Measurements from ENCODE around the gene DESI2.

DNA sequence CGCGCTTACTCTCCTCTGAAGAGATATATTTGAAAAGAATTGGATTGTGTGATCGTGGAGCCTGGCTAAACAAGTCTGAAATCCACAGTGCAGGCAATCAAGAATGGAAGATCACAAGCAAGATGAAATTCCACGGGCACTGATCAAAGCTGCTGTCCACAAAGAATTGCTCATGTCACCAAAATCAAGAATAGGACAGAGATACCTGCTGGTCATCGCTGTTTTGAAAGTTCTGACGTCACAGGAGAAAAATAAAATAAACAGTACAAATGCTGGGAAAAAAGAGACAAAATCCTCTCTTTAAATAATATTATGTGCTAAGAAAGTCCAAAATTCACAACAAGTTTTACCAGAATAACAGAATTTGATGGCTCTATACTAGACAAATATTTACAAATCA is 12.0 kb upstream of the DESI2 start:
- TF ChIP-seq ZNF629 (tag by site-specific recombination; IDR thresholded peaks at IDR 0.05) (no peak), MZF1 (tag by site-specific recombination; IDR thresholded peaks at IDR 0.05; ENCODE audit: borderline replicate concordance) (no peak), ZNF10 (tag by site-specific recombination; IDR thresholded peaks at IDR 0.05) (no peak), YY1 (tag by site-specific recombination; IDR thresholded peaks at IDR 0.05) (no peak), BCL6B (tag by site-specific recombination; IDR thresholded peaks at IDR 0.05) (no peak), TRIM28 (IDR thresholded peaks at IDR 0.05; ENCODE audit: borderline replicate concordance, low read length) (no peak), ZNF707 (tag by site-specific recombination; IDR thresholded peaks at IDR 0.05) (no peak), ZNF792 (tag by site-specific recombination; IDR thresholded peaks at IDR 0.05) (no peak), ZBTB10 (tag by site-specific recombination; IDR thresholded peaks at IDR 0.05) (no peak), ZNF184 (tag by site-specific recombination; IDR thresholded peaks at IDR 0.05) (no peak)
- TF ChIP-seq, protein P1, sequence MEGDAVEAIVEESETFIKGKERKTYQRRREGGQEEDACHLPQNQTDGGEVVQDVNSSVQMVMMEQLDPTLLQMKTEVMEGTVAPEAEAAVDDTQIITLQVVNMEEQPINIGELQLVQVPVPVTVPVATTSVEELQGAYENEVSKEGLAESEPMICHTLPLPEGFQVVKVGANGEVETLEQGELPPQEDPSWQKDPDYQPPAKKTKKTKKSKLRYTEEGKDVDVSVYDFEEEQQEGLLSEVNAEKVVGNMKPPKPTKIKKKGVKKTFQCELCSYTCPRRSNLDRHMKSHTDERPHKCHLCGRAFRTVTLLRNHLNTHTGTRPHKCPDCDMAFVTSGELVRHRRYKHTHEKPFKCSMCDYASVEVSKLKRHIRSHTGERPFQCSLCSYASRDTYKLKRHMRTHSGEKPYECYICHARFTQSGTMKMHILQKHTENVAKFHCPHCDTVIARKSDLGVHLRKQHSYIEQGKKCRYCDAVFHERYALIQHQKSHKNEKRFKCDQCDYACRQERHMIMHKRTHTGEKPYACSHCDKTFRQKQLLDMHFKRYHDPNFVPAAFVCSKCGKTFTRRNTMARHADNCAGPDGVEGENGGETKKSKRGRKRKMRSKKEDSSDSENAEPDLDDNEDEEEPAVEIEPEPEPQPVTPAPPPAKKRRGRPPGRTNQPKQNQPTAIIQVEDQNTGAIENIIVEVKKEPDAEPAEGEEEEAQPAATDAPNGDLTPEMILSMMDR (tag by site-specific recombination; IDR thresholded peaks at IDR 0.05) = no peak

All from HEK293 (cell line).